ENCODE data around the gene MYO16.
"Not testable (repeated sequence)": the region's sequence is repeated elsewhere in the genome, so short reads cannot be mapped to it uniquely, and the experiment has no call there.

Gene MYO16

GRCh38 chr13:108895220-108895704 is 265.9 kb downstream of the MYO16 start:
- DNase-seq (ENCODE audit: low spot score) = no peak

DNA sequence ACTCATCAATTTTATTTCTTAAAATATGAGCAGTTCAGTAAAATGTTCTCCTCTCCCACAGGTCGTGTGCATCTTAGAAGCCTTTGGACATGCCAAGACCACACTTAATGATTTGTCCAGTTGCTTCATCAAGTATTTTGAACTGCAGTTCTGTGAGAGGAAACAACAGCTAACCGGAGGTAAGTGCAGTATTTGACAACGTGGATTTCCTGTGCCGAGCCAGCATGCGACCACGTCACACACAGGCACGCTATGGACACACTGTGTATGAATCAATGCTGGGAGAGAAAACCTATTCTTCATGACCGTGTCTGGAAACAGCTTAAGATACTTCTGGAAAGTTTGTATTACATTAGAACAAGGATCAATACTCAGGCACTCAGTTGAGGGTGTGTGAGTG is 268.5 kb downstream of the MYO16 start:
- DNase-seq (ENCODE audit: low spot score) = no peak

DNA sequence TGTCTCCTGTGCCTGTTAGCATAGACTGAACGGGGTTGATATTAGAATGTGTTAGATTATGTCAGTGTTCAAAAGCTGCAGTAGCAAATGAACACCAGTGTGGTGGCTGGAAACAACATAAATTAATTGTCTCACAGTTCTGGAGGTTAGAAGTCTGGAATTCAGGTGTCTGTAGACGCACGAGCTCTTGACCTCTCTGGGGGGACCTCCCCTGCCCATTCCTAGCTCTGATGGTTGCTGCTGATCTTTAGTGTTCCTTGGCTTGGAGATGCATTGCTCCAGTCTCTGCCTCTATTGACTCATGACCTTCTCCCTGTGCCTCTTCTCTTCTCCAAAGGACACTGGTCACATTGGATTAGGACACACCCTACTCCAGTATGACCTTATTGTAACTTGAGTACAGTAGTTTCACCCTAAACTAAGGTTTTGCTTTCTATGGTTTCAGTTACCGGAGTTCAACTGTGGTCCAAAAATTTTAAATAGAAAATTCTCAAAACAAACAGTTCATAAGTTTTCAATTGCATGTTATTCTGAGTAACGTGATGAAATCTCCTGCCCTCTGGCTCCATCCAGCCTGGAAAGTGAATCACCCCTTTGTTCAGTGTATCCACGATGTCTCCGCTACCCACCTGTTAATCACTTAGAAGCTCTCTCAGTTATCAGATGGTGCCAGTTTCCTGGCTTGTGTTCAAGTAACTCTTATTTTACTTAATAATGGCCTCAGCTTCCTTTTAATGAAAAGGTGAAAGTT is 273.2 kb downstream of the MYO16 start:
- no peak for DNase-seq (ENCODE audit: low spot score)

GRCh38 chr13:108903613-108904012 is 274.2 kb downstream of the MYO16 start:
- DNase-seq (ENCODE audit: low spot score) = no peak

GRCh38 chr13:108911807-108912206 is 282.4 kb downstream of the MYO16 start:
- DNase-seq (ENCODE audit: low spot score) = no peak

DNA sequence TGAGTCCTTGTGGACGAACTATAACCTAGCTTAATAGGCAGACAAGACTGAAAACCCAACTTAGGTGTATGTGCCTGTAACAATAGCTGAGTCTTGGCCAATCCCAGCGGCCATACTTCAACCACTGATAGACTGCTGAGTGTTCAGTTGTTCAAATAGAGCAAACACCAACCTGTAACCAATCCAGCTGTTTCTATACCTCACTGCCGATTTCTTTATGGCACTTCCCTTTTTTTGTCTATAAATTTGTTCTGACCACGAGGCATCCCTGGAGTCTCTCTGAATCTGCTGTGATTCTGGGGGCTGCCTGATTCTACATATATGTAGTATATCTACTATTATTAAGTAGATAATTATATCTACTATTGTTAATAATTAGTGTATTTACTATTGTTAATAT is 284.3 kb downstream of the MYO16 start:
- not testable (repeated sequence) for DNase-seq (ENCODE audit: low spot score)

- no peak for DNase-seq (ENCODE audit: low spot score)
Measured at GRCh38 chr13:108915095-108915633, 285.8 kb downstream of the MYO16 start.

- no peak for DNase-seq (ENCODE audit: low spot score)
Measured at GRCh38 chr13:108915634-108916512, 286.5 kb downstream of the MYO16 start.

DNA sequence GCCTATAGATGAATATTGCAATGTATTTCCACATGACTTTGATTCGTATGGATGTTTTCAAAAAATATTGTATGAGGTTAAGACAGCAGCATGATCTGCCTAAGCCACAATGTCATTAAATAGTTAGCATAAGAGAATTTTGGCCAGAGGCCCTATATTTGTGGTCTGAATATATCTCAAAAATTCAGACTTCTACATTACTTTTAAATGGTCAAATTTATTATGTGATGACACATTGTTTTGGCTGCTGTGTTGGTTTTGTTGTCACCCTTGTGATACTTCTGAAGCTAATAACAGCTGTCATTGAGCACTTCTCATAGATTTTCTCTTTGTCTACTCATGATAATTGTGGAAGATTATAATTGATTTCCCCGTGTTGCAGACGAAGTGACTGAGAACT is 288.2 kb downstream of the MYO16 start:
- DNase-seq (ENCODE audit: low spot score) = no peak

DNA sequence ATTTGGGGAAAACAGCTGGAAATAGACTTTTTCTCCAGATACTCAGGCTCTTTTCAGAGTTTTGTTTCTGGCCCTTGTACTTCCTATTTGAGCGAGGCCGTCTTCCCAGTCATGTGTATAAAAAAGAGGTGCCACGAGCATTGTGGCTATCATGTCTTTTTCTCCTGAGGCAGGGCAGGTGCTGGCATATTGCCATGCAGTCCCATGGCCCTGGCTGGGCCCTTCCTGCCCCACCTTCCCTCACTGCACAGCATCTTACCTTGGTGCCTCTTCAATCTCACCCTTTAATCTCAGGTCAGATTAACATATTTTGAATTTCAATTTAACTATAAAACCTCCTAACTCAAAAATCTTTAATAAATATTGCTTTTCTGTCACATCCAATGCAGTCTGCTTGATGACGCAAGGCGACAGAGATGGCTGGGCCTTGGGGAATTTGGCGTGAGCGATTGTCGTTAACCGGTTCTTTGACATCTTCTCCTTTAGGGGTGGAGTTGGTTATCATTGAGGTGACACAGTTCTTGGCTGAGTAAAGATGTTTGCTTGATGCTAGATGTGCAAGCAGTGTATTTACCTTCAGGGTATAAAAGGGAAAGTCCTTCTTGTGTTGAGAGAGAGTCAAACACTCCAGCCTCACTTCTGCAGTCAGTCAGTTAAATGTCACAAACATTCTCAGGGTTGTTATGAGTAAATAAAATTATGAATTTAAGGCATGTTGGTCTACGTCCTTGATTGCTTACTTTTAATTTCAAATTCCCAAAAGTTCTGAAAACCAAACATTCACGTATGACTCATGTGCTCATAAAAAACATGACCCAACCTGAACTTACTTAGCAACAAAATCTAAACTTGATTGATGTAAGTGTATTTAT is 289.9 kb downstream of the MYO16 start:
- DNase-seq (ENCODE audit: low spot score) = no peak

- DNase-seq (ENCODE audit: low spot score) = no peak
Measured at GRCh38 chr13:108920137-108920536, 290.7 kb downstream of the MYO16 start.

- DNase-seq (ENCODE audit: low spot score) = no peak
Measured at GRCh38 chr13:108921238-108921637, 291.8 kb downstream of the MYO16 start.

GRCh38 chr13:108922108-108922507 is 292.7 kb downstream of the MYO16 start:
- no peak for DNase-seq (ENCODE audit: low spot score)

GRCh38 chr13:108923386-108924047 is 294.1 kb downstream of the MYO16 start:
- no peak for DNase-seq (ENCODE audit: low spot score)

DNA sequence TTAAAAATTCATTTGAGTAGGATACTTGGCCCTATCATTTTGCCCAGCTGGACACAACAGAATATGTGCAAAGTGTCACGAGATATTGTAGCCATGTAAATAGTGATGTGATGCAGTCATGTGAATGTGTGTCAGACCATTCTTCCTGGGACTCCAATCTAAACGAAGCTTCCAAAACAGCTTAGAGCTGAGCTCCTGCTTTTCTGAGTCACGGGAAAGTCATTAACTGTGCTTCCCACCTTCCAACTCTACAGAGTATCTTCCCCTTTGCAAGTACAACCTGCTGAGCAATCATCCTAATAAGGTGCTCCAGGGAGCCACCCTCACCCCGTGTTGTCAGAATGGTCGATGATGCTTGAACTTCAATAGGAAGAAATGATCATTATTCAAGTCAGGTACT is 294.7 kb downstream of the MYO16 start:
- no peak for DNase-seq (ENCODE audit: low spot score)

GRCh38 chr13:108924541-108924940 is 295.1 kb downstream of the MYO16 start:
- DNase-seq (ENCODE audit: low spot score) = no peak

DNA sequence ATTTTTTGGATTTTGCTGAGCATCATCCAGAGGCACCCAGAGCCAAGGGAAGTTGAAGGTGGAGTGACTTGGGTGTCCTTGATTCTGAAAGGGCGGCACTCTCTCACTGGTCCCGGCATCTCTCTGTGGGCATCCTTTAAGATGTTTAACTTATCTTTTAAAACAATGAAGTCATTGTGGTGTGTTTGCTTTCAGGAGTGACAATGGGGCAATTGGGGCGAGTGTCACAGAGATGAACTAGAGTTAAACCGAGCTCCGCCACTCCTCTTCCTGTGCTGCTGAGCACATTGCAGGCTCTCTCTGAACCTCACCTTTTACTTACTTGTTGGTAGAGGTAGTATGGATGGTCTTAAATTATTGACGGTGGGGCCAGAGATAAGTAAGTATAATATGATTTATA is 295.7 kb downstream of the MYO16 start:
- DNase-seq (ENCODE audit: low spot score) = no peak

GRCh38 chr13:108926862-108927261 is 297.5 kb downstream of the MYO16 start:
- DNase-seq (ENCODE audit: low spot score) = no peak

GRCh38 chr13:108927615-108928014 is 298.2 kb downstream of the MYO16 start:
- DNase-seq (ENCODE audit: low spot score) = no peak

DNA sequence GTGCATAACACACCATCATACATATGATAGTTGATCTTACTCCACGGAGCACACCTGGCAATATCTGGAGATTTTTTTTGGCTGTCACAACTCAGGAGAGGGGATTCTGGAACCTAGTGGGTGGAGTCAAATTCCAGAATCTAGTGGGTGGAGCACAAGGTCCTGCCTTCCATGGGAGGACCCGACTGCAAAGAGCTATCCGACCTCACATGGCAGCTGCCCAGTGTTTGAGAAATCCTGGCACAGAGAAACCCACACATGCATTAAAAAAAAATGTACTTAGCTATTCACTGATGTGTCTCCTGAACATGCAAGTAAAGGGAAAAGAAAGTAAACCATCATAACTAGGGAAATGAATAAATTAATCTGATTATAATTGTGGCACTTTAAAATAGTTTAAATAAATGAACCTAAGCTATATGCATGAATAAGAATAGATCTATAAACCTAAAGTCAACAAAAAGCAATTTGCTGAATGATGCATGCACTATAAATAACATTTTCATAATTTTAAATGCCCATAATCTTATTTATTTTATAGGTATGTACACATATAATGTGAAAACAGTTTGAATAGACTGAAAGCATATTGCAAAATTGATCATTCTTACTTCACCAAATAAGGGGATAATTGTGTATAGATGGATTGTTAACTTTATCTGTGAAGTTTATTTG is 300.3 kb downstream of the MYO16 start:
- DNase-seq (ENCODE audit: low spot score) = no peak

DNA sequence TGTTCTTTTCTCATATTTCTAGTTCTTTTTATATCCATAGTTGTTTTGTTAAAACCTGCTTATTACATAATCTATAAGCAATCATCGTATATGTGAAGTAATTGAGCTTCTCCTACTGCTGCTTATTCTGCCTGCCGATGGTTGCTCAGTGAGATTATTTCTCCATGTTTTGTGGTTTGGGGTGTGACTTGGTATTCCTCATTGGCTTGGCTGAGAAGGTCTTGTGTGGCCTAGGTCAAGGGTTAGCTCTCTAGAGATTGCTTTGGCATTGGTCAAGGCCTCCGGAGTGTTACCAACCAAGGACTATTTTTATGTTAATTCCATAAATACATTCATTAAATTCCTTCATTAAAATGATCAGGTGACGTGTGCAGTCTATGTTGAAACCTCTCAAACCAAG is 302.8 kb downstream of the MYO16 start:
- DNase-seq (ENCODE audit: low spot score) = no peak

Measured in left forelimb (tissue), 1 donor.